Esophagus squamous epithelium (tissue), 5 donors: ENCODE results near the gene KRT15. TPM values are rescaled to one million over a fixed set of nuclear protein-coding genes. Genes with fewer than 3 reads are reported as not detected.

Experiments
- DNase-seq: peaks from one replicate; lab custom pipeline; 2025; lab: John Stamatoyannopoulos, UW
- H3K27ac ChIP-seq, 4 donors: fragments of 200-600 bp; sonication (generic); one replicate each; pipeline ENCODE4 v1.5.1; 2016 to 2019; ENCODE audit warnings: mild to moderate bottlenecking in 1 of 4
- H3K27me3 ChIP-seq, 4 donors: fragments of 200-600 bp; sonication (generic); 1 replicate in 3 of 4; 2 replicates in 1 of 4; pipeline versions ENCODE4 v1.5.1 to v1.6.0; 2017 to 2021; ENCODE audit warnings: antibody characterized with exemption in 1 of 4
- H3K36me3 ChIP-seq, 3 donors: fragments of 200-600 bp; sonication (generic); one replicate each; pipeline ENCODE4 v1.5.1; 2016 to 2019
- H3K4me1 ChIP-seq, 3 donors: fragments of 200-600 bp; sonication (generic); one replicate each; pipeline ENCODE4 v1.5.1; 2017 to 2019
- H3K4me3 ChIP-seq, 4 donors: fragments of 200-600 bp; sonication (generic); 1 replicate in 3 of 4; 2 replicates in 1 of 4; pipeline ENCODE4 v1.5.1; 2016 to 2019; ENCODE audit warnings: mild to moderate bottlenecking in 2 of 4, moderate library complexity in 1 of 4
- H3K9me3 ChIP-seq, 3 donors: fragments of 200-600 bp; sonication (generic); one replicate each; pipeline ENCODE4 v1.5.1; 2016 to 2019
- POLR2A ChIP-seq, 4 donors: fragments of 450-650 bp; IDR thresholded peaks; one replicate each; pipeline ENCODE4 v1.6.1; 2017; ENCODE audit warnings: antibody characterized with exemption in 4 of 4, mild to moderate bottlenecking in 4 of 4, moderate library complexity in 3 of 4
- WGBS, 2 donors: methylation state at CpG; one replicate each; pipeline ENCODE4 v1.1.5; 2018; 5-methylcytosine and 5-hydroxymethylcytosine counted together
- intact Hi-C: fragments of 100-400 bp; cut with DNase I; formaldehyde crosslinking; loops from one replicate; pipeline ENCODE4 v1.15.0; 2022
- total RNA-seq, 4 donors: library from RNA; depleted of rRNA; stranded (reverse); fragments of >200 nt; gene quantifications; one replicate each; pipeline ENCODE4 v1.1.0, GENCODE V29; 2016
- TF ChIP-seq, protein P1 (sequence below), 6 experiments: fragments of 450-650 bp in 4 of 6; fragments of 200-600 bp in 2 of 6; sonication (generic) in 2 of 6; IDR thresholded peaks; one replicate each; pipeline ENCODE4 v1.5.1; 2016 to 2019; ENCODE audit warnings: antibody characterized with exemption in 6 of 6, mild to moderate bottlenecking in 4 of 6, moderate library complexity in 4 of 6
- donor health status: DM: yes; HTN: yes; CAD: no.

KRT15 gene
- total RNA-seq, 4 donors from 2014 or later, result 743 to 2,833 (median 2,484) TPM

DNA sequence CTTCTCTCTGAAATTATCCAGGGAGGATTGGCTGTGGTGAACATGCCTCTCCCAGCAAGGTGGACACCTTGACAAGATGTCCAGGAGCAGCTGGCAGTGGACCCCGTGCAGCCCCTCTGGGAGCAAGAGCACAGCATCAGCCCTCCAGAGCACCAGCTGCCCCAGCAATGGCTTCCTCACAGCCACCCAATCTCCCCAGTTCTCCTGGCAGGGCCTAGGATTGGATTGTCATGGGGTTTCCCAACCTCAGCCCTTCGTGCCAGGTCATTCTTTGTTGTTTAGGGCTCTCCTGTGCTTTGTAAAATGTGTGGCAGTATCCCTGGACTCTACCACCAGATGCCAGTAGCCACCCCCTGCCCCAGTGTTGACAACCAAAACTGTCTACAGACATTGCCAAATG lies 27.2 kb downstream of the KRT15 start:
- H3K9me3 ChIP-seq, result no peaks in the 10 kb centered on the region
- TF ChIP-seq POLR2A (IDR thresholded peaks at IDR 0.05), result no peak
- TF ChIP-seq, protein P1, sequence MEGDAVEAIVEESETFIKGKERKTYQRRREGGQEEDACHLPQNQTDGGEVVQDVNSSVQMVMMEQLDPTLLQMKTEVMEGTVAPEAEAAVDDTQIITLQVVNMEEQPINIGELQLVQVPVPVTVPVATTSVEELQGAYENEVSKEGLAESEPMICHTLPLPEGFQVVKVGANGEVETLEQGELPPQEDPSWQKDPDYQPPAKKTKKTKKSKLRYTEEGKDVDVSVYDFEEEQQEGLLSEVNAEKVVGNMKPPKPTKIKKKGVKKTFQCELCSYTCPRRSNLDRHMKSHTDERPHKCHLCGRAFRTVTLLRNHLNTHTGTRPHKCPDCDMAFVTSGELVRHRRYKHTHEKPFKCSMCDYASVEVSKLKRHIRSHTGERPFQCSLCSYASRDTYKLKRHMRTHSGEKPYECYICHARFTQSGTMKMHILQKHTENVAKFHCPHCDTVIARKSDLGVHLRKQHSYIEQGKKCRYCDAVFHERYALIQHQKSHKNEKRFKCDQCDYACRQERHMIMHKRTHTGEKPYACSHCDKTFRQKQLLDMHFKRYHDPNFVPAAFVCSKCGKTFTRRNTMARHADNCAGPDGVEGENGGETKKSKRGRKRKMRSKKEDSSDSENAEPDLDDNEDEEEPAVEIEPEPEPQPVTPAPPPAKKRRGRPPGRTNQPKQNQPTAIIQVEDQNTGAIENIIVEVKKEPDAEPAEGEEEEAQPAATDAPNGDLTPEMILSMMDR (IDR thresholded peaks at IDR 0.05), result no peak
- H3K36me3 ChIP-seq, result no peaks in the 10 kb centered on the region
- intact Hi-C loops, result no loop called here
- peaks cover 0 to 49% (median 22%) of the 10 kb centered on the region in 3 donors for H3K4me1 ChIP-seq
- no peak overlapping the region for H3K27ac ChIP-seq
- DNase-seq, result no peak
- no peak overlapping the region for H3K4me3 ChIP-seq
- H3K27me3 ChIP-seq, result peaks cover 0 to 6% (median 0%) of the 10 kb centered on the region in 4 donors
- 50% methylated on average over 1 of the region's 2 CpGs; no CpG with 5 or more reads in 1 of the 2 donors for WGBS, 2 donors

DNA sequence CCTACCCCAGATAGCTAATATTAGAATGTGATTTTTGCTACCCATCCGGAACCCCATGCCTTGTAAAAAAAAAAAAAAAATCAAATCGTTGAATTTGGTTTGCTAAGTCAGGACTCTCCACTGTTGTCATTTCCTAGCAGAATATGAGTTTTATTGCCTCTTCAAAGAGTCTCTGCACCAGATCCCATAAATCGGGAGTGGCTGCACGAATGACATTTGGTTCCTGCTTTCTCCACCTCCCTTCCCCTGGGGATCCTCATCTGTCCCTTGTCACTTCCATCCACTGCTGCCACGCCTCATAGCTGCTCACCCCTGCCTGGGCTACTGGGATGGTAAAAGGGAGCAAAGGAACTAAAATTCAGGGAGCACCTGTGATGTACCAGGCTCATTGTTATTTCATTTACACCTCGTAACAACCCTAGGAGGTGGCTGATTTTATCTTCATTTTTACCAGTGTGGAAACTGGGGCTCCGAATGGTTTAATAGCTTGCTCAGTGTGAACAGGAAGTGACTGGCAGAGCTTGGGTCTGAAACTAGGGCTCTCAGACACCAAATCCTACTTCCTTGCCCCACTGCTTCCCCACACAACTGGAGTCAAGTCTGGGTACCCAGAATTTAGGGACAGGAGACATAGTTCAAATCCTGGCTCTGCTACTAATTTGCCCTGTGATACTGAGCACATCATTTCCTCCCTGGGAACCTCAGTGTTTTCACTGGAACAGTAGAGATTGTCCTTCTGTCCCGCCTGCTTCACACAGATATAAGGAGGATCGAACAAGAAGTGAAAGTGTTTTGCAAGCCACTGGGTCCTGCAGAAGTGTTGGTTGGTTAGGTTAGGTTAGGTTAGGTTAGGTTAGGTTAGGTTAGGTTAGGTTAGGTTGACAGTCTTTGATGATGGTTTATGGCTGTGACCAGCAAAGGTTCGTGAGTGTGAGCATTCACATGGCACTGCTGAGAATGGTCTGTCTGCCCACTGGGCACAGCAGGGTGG lies 28.4 kb downstream of the KRT15 start:
- Histone ChIP-seq H3K4me3 (no peak overlapping the region), H3K27me3 (peaks cover 0 to 8% (median 0%) of the 10 kb centered on the region in 4 donors), H3K4me1 (peaks cover 0 to 37% (median 22%) of the 10 kb centered on the region in 3 donors), H3K27ac (no peak overlapping the region), H3K36me3 (no peaks in the 10 kb centered on the region), H3K9me3 (no peaks in the 10 kb centered on the region)
- no peak for DNase-seq
- intact Hi-C loops, result no loop called here
- 73 to 83% methylated on average over 8 to 9 of the region's 10 CpGs for WGBS, 2 donors
- TF ChIP-seq POLR2A (IDR thresholded peaks at IDR 0.05), result no peak
- TF ChIP-seq, protein P1 (IDR thresholded peaks at IDR 0.05), result no peak

DNA sequence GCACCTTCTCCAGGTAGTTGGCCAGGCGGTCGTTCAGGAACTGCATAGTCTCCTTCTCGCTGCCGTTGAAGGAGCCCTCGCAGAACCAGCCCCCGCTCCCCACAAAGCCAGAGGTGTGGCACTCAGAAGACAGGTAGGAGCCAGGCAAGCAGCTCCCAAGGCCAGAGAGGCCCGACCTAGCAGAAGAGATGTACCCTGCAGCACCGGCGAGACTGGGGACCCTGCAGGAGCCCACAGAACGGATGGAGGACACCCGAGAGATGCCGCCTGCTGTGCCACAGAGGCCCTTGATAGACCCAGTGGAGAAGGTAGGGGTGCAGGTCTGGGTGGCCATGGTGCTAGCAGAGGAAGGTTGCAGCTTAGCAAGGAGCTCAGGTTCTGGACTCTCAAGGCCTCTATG lies 29.2 kb downstream of the KRT15 start, which contains the start of gene KRT36:
KRT36 (minus strand) TSS at position 380 of the 400 bp plus-strand sequence; CDS start at position 334, 46 bp downstream.
- 89 to 100% methylated on average over 4 to 7 of the region's 12 CpGs for WGBS, 2 donors
- Histone ChIP-seq H3K27ac (no peak within 1 kb of the TSS), H3K4me3 (no peak within 1 kb of the TSS), H3K4me1 (peaks cover 0 to 29% (median 16%) of the 10 kb centered on the region in 3 donors), H3K36me3 (no peaks in the 10 kb centered on the region), H3K27me3 (peaks cover 0 to 8% (median 0%) of the 10 kb centered on the region in 4 donors), H3K9me3 (no peaks in the 10 kb centered on the region)
- DNase-seq, result no peak
- TF ChIP-seq, protein P1 (IDR thresholded peaks at IDR 0.05), result no peak
- TF ChIP-seq POLR2A (IDR thresholded peaks at IDR 0.05), result no peak
- intact Hi-C loops, result no loop called here

DNA sequence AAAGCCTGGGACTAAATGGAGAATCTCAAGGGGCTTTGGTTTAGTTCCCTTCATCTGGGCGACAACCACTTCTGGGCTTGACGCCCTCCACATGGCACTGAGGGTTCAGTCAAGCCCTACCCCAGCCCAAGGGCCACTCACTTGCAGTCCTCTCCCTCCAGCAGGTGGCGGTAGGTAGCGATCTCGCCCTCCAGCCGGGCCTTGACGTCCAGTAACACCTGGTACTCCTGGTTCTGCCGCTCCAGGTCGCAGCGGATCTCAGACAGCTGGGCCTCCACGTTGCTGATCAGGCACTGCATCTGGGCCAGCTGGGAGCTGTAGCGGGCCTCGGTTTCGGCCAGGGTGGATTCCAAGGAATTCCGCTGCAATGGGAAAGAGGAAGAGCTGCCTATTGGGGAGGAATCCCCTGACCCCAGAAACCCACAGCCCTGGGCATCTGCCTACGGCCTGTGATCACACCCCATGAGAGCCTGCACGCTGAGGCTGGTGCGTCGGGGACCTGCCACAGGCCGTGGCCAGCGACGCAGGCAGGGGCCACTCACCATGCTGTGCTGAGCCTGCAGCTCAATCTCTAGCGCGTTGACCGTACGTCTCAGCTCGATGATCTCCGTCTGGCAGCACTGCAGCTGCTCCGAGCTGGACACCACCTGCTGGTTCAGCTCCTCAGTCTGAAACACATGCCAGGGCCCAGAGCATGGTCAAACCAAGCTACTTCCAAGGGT lies 31.7 kb downstream of the KRT15 start:
- 71 to 75% methylated on average over 7 to 10 of the region's 29 CpGs for WGBS, 2 donors
- Histone ChIP-seq H3K4me1 (peaks cover 0 to 4% (median 0%) of the 10 kb centered on the region in 3 donors), H3K4me3 (no peak overlapping the region), H3K36me3 (no peaks in the 10 kb centered on the region), H3K27ac (no peak overlapping the region), H3K27me3 (peaks cover 0 to 8% (median 0%) of the 10 kb centered on the region in 4 donors), H3K9me3 (no peaks in the 10 kb centered on the region)
- intact Hi-C loops, result no loop called here
- no peak for DNase-seq
- TF ChIP-seq, protein P1 (IDR thresholded peaks at IDR 0.05), result peak in 3 of 6 experiments; percentile 16 to 37 (median 19)
- TF ChIP-seq POLR2A (IDR thresholded peaks at IDR 0.05), result no peak
